Suprapubic skin (tissue), 3 donors: ENCODE data around the gene GPER1.

Experiments
- POLR2AphosphoS5 ChIP-seq, 3 donors: sonication (generic); formaldehyde crosslinking; IDR thresholded peaks; one replicate each; pipeline ENCODE4 v1.6.1; 2017; ENCODE audit warnings: antibody characterized with exemption in 3 of 3
- TF ChIP-seq, protein P1 (sequence below), 2 donors: fragments of 200-600 bp in 1 of 2; fragments of 450-650 bp in 1 of 2; sonication (generic) in 1 of 2; IDR thresholded peaks; one replicate each; pipeline ENCODE4 v1.5.1; 2016 to 2019; ENCODE audit warnings: antibody characterized with exemption in 2 of 2, mild to moderate bottlenecking in 1 of 2, moderate library complexity in 1 of 2

DNA sequence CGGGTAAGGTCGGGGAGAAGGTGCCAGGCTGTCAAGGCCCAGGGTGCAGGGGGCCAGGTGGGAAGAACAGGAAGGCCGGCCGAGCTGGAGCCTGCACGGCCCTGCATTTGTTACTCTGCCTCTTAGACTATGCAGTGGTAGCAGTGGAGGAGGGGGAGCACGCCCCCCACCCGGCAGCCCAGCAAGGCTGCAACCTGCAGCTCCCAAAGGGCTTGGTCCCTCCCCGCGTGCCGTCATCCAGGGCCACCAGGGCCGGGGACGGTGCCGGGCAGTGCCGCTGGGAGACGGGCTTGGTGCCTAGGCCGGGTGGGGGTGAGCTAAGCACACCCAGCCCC lies 7.0 kb upstream of the GPER1 start:
- TF ChIP-seq POLR2AphosphoS5 (IDR thresholded peaks at IDR 0.05): no peak
- TF ChIP-seq, protein P1, sequence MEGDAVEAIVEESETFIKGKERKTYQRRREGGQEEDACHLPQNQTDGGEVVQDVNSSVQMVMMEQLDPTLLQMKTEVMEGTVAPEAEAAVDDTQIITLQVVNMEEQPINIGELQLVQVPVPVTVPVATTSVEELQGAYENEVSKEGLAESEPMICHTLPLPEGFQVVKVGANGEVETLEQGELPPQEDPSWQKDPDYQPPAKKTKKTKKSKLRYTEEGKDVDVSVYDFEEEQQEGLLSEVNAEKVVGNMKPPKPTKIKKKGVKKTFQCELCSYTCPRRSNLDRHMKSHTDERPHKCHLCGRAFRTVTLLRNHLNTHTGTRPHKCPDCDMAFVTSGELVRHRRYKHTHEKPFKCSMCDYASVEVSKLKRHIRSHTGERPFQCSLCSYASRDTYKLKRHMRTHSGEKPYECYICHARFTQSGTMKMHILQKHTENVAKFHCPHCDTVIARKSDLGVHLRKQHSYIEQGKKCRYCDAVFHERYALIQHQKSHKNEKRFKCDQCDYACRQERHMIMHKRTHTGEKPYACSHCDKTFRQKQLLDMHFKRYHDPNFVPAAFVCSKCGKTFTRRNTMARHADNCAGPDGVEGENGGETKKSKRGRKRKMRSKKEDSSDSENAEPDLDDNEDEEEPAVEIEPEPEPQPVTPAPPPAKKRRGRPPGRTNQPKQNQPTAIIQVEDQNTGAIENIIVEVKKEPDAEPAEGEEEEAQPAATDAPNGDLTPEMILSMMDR (IDR thresholded peaks at IDR 0.05): no peak
